Stimulated activated CD4-positive, alpha-beta T cell treated with anti-CD3 and anti-CD28 coated beads, Interleukin-15, amount 100 ng/mL, for 24 hours (primary cell): ENCODE results near the gene RXFP4.
"Not testable (repeated sequence)": the region's sequence is repeated elsewhere in the genome, so short reads cannot be mapped to it uniquely, and the experiment has no call there.

Experiments used
- DNase-seq: peaks from one replicate; pipeline ENCODE4 v3.0.0-alpha.2; 2020

Gene RXFP4

DNA sequence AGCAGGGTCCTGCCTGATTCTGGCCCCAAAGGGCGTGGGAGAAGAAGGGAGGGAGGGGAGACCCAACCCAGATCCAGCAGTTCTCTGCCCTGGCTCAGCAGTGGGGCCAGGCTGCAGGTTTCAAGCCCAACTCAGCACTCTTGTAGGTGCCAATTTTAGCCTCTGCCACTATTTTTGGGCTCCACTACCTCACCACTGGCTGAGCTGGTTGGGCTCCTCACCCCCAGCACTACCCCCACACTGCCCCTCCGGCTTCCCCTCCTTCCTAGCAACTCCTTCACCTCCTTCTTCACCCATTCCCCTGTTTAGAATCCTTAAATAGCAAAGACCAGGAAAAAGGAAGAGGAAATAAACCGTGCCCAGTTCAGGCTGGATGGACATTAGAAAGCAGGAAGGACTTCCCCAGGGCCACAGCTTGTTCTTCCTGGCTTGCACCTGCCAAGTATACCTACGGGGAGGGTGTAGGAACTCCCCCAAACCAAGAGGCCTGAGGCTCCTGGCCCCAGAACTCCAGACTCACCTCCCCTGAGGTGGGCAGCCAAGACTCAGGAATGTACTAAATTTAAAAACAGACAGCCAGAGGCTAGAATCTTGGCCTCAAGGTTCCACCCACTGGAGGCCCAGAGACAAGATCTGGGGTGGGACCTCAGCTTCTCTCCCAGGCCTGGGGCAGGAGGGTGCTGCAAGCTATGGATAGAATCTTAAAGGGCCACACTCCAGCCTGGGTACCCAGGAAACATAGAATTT is 38.3 kb downstream of the RXFP4 start:
- DNase-seq, result peak; percentile 35

DNA sequence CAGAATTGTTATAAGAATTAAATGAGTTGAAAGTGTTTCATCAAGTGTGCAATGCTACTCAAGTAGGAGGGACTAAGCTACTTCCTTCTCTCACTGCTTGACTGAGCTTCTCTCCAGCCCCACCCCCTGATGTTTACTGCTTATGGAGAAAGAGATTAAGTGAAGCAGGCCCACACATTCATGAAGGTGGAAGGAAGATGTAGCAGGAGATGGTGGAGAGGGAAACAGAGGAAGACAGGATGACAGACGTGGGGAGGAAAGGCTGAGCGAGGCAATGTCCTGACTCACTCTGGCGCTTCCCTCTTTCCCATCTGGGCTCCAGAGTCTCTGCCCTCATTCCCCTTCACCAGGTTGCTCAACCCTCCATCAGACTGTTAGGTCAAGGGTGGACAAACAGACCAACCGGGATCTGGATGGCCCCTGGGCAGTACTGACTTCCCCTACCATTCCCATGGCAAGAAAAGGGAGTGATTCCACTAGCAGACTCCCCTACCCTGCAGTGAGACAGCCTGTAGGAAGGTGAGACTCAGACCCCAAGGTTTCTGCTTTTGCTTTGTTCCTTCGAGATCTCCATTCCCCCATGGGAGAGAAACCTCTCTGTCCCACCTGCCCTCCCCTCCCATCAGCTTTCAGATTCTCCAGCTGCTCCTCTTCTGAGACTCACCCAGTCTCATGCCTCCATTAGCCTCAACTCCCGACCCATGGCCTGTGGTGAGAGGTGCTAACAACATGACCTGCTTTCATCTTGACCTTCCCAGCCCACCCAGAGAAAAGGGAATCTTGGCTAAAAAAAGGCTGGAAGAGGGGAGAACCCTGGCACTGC is 40.0 kb downstream of the RXFP4 start:
- DNase-seq, result no peak

DNA sequence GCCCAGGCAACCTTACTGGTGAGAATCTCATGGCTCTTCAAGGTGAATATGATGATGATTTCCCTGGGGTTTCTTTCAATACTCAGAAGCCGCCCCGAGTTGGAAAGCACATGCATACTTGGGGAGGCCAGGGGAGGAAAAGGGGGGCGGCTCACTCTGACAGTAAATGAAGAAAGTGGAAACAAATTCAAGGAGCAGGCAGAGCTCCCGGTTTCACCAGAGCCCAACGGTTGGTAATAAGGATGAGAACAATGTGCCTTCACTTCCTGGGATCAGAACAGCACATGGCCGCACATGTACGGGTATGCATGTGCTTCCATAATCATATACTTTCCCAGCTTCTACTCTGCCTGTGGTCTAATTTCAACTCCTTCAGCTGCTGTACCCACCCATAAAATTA is 40.7 kb downstream of the RXFP4 start:
- DNase-seq, result no peak

DNA sequence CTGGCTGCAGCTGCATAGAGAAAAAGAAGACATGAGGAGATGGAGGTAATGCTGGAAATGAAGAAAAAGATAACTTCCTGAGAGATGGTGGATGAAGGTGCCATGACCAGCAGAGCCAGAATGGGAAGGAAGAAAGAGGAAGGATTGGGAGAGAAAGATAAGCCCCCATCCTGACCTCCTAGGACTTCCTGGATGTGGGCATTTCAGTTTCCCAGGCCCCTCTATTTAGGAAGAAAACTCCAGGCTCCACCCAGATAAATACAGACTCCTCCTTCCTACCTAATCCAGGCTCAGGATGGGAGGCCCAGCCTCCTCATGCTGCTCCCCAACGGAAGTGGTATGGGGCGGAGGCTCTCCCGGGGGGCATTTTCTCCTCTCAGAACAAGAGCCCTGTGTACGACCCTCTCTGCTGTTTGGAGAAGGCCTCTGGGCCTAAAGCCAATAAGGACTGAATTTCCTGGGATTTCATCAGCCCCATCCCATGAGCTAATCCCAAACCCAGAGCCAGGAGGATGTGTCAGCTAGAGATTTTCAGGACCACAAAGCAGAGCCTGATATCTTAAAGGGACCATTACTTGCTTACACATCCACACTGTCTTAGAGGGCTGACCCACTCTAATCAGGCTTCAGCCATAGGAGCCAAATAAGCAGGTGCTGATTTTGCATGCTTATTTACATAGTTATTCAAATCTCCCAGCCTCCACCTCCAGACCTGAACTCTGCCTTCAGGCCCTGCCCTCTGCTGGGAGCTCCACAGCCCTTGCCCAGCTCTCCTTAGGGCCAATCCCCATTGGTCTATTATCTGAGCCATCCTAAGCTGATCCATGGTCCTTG is 42.0 kb downstream of the RXFP4 start:
- DNase-seq, result no peak

DNA sequence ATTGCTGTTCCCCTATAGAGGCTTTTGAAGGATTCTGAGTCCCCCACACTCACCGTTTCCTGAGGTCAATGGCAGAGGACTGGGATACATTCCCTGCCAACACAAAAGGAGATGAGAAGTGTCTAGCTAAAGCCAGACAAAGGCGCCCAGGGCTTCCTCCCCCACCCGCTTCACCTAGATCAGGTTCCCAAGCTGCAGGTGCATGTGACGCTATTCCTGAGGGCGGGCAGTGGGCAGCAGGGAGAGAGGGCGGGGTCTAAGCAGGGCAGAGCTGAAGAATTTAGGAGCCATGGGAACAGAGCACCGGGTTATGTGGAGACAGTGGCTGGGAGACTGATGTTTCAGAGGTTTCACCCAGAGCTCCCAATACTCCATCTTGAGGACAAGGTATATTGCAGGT is 42.9 kb downstream of the RXFP4 start:
- no peak for DNase-seq

DNA sequence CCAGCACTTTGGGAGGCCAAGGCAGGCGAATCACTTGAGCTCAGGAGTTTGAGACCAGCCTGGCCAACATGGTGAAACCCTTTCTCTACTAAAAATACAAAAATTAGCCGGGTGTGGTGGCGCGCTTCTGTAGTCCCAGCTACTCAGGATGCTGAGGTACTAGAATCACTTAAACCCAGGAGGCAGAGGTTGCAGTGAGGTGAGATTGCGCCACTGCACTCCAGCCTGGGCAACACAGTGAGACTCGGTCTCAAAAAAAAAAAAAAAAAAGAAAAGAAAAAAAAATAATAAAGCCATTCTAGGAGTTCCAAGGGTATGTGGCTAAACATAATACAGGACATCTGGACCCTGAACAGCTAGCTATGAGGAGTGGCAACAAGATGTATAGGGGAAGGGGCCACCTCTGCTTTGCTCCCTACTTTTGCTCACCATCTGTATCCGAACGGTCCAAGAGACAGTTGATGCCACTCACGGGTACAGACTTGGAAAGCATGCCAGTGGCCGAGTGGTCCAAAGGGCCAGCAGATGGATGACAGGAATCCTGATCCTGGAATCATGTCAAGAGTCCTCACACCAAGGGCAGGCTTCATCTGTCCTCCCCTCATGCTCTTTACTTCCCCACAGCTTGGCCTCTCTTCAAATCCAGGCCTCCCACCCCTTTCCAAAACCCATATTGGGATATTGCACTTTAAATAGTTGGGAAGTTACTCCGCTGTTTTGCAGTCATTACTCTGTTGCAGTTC is 43.6 kb downstream of the RXFP4 start:
- DNase-seq, result not testable (repeated sequence)

DNA sequence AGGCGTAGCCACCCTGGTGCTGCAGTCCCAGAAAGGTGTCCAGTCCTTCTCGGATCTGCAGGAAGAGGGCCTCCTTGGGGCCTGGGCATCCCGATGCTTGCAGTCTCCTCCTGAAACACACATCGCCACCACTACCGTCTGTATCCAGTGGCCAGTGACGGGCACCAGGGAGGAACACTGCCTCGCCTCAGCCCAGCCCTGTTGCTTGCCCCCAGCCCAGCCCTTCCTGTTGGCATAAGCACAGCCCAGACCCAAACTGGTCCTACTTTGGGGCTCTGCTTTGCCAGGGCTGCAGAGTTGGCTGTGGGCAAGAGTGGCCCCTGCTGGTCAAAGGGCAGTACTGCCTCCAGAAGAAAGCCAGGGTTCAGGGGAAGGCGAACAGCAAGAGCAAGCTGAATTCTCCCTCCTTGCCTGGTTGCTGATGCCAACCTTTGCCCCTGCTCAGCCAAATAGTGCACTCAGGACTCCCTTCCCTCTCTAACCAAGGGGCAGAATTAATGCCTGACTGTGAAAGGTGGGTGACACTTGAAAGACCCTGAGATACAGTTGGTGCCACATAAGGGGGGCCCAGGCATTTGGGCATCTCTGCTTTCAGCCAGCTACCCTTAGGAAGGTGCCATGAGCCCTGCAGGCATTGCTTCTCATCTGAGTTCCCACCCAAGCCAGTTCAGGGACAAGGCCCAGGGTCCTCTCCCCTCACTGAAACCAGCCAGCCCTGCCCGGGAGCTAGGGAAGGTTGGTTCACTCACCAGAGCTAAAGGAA is 48.0 kb downstream of the RXFP4 start:
- peak; percentile 79 for DNase-seq

DNA sequence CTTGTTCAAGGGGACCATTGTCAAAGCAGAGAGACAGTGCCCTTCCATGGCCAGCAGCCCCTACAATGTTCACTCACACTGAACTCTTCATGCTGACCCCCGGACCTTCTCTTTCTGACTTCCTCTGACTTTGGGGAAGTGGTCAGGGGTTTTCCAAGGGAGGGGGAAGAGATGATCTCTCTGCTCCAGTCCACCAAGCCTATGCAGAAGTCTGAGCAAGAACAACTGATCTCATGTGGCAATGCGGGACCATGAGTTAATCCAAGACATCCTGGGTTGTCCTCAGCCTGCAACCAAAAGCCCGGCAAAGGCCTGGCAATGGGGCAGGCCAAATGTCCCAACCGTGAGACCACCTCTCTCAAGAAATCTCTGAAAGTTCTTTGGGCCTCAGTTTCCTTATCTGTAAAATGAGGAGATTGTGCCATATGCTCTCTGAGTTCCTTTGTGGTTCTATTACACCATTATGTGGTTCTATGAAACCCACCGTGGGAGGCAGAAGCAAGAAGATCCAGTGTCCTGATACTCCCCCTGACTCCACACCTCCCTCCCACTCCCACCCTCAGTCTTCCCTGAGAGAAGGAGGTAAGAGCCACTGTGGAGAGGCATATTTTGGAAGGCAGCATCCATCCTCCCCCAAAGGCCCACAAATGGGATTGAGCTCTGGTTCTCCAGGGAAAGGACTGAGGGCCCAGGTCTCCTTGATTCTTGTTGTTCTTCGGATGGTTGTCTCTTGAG is 48.7 kb downstream of the RXFP4 start:
- no peak for DNase-seq
